ENCODE results near the gene TCF7L2.

Gene TCF7L2

GRCh38 chr10:113135025-113135424 lies 185.0 kb downstream of the TCF7L2 start:
- H3K27ac ChIP-seq = no peak overlapping the region
- no peak for TF ChIP-seq ZFX (IDR thresholded peaks at IDR 0.05)
- no peak for TF ChIP-seq CTCF (conservative IDR thresholded peaks at IDR 0.05)

- H3K27ac ChIP-seq = no peak overlapping the region
- TF ChIP-seq ZFX (IDR thresholded peaks at IDR 0.05) (no peak), CTCF (conservative IDR thresholded peaks at IDR 0.05) (no peak)
Measured at GRCh38 chr10:113137941-113138685, 188.1 kb downstream of the TCF7L2 start.

- TF ChIP-seq CTCF (conservative IDR thresholded peaks at IDR 0.05) = no peak
- no peak for TF ChIP-seq ZFX (IDR thresholded peaks at IDR 0.05)
- no peak overlapping the region for H3K27ac ChIP-seq
Measured at GRCh38 chr10:113138937-113139585, 189.0 kb downstream of the TCF7L2 start.

DNA sequence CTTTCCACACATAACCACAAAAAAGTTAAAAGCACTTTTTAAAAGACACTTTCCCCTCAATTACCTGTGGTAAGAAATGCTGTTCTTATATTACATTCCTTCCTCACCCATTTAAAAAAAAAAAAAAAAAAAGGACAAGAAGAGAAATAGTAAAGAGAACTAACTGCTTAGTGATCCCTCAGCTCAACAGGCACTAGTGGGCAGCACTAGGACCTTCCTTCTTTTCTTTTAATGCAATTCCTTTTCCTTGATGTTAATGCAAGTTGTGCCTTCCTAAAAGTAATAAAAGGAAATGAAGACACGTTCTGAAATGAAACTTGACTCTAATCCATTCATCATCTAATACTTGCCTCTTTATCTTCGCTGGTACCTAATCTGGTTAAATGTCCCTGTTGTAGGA lies 189.7 kb downstream of the TCF7L2 start:
- no peak for TF ChIP-seq ZFX (IDR thresholded peaks at IDR 0.05)
- peak; percentile 52 for TF ChIP-seq CTCF (conservative IDR thresholded peaks at IDR 0.05)
- H3K27ac ChIP-seq = no peak overlapping the region

- H3K27ac ChIP-seq = no peak overlapping the region
- no peak for TF ChIP-seq ZFX (IDR thresholded peaks at IDR 0.05)
- TF ChIP-seq CTCF (conservative IDR thresholded peaks at IDR 0.05) = no peak
Measured at GRCh38 chr10:113140143-113141011, 190.3 kb downstream of the TCF7L2 start.

GRCh38 chr10:113142601-113143362 lies 192.7 kb downstream of the TCF7L2 start:
- TF ChIP-seq CTCF (conservative IDR thresholded peaks at IDR 0.05) = no peak
- TF ChIP-seq ZFX (IDR thresholded peaks at IDR 0.05) = no peak
- H3K27ac ChIP-seq = no peak overlapping the region
